Neuronal stem cell (in vitro differentiated cells): ENCODE measurements around the gene MKLN1.

ENCODE experiments used
- DNase-seq: peaks from one replicate; pipeline ENCODE4 v3.0.0-alpha.2; 2013; ENCODE audit warnings: low spot score
- H2AFZ ChIP-seq: one replicate; pipeline ENCODE4 v1.6.1; 2013; ENCODE audit warnings: mild to moderate bottlenecking, low read length, inconsistent platforms
- H2AK5ac ChIP-seq: 2 replicates; pipeline ENCODE4 v1.6.1; 2013; ENCODE audit warnings: low read depth, mild to moderate bottlenecking, inconsistent platforms, low read length, moderate library complexity, mixed read lengths
- H2BK120ac ChIP-seq: 2 replicates; pipeline ENCODE4 v1.6.1; 2013; ENCODE audit warnings: low read depth, mild to moderate bottlenecking, inconsistent platforms, low read length, moderate library complexity, mixed read lengths
- H2BK12ac ChIP-seq: one replicate; pipeline ENCODE4 v1.6.1; 2013; ENCODE audit warnings: low read length, inconsistent platforms
- H2BK15ac ChIP-seq: 2 replicates; pipeline ENCODE4 v1.6.1; 2013; ENCODE audit warnings: mild to moderate bottlenecking, low read length, inconsistent platforms, mixed read lengths
- H2BK5ac ChIP-seq: one replicate; pipeline ENCODE4 v1.6.1; 2013; ENCODE audit warnings: inconsistent platforms, mild to moderate bottlenecking, low read length, moderate library complexity
- H3K14ac ChIP-seq: one replicate; pipeline ENCODE4 v1.6.1; 2013; ENCODE audit warnings: low read length, inconsistent platforms
- H3K18ac ChIP-seq: 2 replicates; pipeline ENCODE4 v1.6.1; 2013; ENCODE audit warnings: low read length, inconsistent platforms
- H3K23ac ChIP-seq: 2 replicates; pipeline ENCODE4 v1.6.1; 2013; ENCODE audit warnings: low read depth, mild to moderate bottlenecking, mixed read lengths, low read length, inconsistent platforms; ENCODE audit not compliant: poor library complexity
- H3K27ac ChIP-seq: replicated peaks from 3 replicates; pipeline ENCODE4 v1.5.1; 2013; ENCODE audit warnings: low read length, inconsistent platforms
- H3K27me3 ChIP-seq, 3 experiments: 2 replicates each; pipeline ENCODE4 v1.6.1; 2013; ENCODE audit warnings: low read length in 3 of 3, mild to moderate bottlenecking in 2 of 3, inconsistent platforms in 1 of 3, low read depth in 1 of 3, mixed read lengths in 1 of 3, moderate library complexity in 1 of 3; ENCODE audit not compliant: control insufficient read depth in 3 of 3, insufficient read depth in 3 of 3
- H3K36me3 ChIP-seq, 2 donors: replicated peaks in 1 of 2; 2 replicates each; pipeline ENCODE4 v1.6.1; 2013; ENCODE audit warnings: low read length in 2 of 2; ENCODE audit not compliant: control insufficient read depth in 2 of 2, insufficient read depth in 2 of 2
- H3K4ac ChIP-seq: 2 replicates; pipeline ENCODE4 v1.6.1; 2013; ENCODE audit warnings: inconsistent platforms, mild to moderate bottlenecking, low read length, moderate library complexity
- H3K4me1 ChIP-seq, 2 donors: 1 replicate in 1 of 2; 2 replicates in 1 of 2; pipeline ENCODE4 v1.6.1; 2013; ENCODE audit warnings: low read length in 2 of 2, low read depth in 1 of 2; ENCODE audit not compliant: control insufficient read depth in 2 of 2, insufficient read depth in 1 of 2
- H3K4me2 ChIP-seq: one replicate; pipeline ENCODE4 v1.6.1; 2013; ENCODE audit warnings: mild to moderate bottlenecking, low read length, inconsistent platforms; ENCODE audit not compliant: insufficient read depth, poor library complexity, severe bottlenecking
- H3K4me3 ChIP-seq, 2 donors: 2 replicates each; pipeline ENCODE4 v1.5.1; 2013; ENCODE audit warnings: low read length in 2 of 2, mild to moderate bottlenecking in 2 of 2, inconsistent platforms in 1 of 2, moderate library complexity in 1 of 2
- H3K79me1 ChIP-seq: one replicate; pipeline ENCODE4 v1.6.1; 2013; ENCODE audit warnings: low read depth, mild to moderate bottlenecking, inconsistent platforms, low read length, moderate library complexity
- H3K9ac ChIP-seq: one replicate; pipeline ENCODE4 v1.6.1; 2013; ENCODE audit warnings: mild to moderate bottlenecking, low read depth, low read length, inconsistent platforms; ENCODE audit not compliant: poor library complexity
- H3K9me3 ChIP-seq, 2 donors: replicated peaks in 1 of 2; 2 replicates each; pipeline versions ENCODE3 to v1.6.1; 2013; ENCODE audit warnings: low read length in 2 of 2, mild to moderate bottlenecking in 2 of 2, inconsistent platforms in 1 of 2, low read depth in 1 of 2, mixed read lengths in 1 of 2, moderate library complexity in 1 of 2; ENCODE audit not compliant: control insufficient read depth in 2 of 2, insufficient read depth in 1 of 2
- H4K8ac ChIP-seq: one replicate; pipeline ENCODE4 v1.6.1; 2013; ENCODE audit warnings: low read depth, mild to moderate bottlenecking, inconsistent platforms, low read length, moderate library complexity
- H4K91ac ChIP-seq: one replicate; pipeline ENCODE4 v1.6.1; 2013; ENCODE audit warnings: low read length, low read depth, mild to moderate bottlenecking, inconsistent platforms; ENCODE audit not compliant: poor library complexity
- WGBS, 2 donors: extraction: QIAGEN DNeasy Blood & Tissue Kit; methylation state at CpG; one replicate each; pipeline ENCODE4 v1.1.7; 2013; ENCODE audit warnings: missing lambda C conversion rate in 2 of 2, mixed read lengths in 1 of 2; ENCODE audit not compliant: insufficient read length in 2 of 2, insufficient replicate concordance in 1 of 2; ENCODE audit errors: extremely low coverage in 2 of 2; 5-methylcytosine and 5-hydroxymethylcytosine counted together

Gene MKLN1

GRCh38 chr7:131357282-131357880 is 29.7 kb downstream of the MKLN1 start:
- H4K8ac ChIP-seq, result no peak overlapping the region
- no peak overlapping the region for H3K27ac ChIP-seq

GRCh38 chr7:131358636-131359035 is 31.0 kb downstream of the MKLN1 start:
- H3K9me3 ChIP-seq, result peaks cover 0 to 26% of the 10 kb centered on the region in 2 donors
- no peaks in the 10 kb centered on the region for H3K27me3 ChIP-seq
- H3K14ac ChIP-seq, result no peak overlapping the region
- H3K23ac ChIP-seq, result no peak overlapping the region
- H2BK120ac ChIP-seq, result no peak overlapping the region
- no CpG with 5 or more reads among the region's 3 CpGs for WGBS, 2 donors
- no peak overlapping the region for H2BK5ac ChIP-seq
- H3K4me2 ChIP-seq, result no peak overlapping the region
- H2BK12ac ChIP-seq, result no peak overlapping the region
- H3K36me3 ChIP-seq, result no peaks in the 10 kb centered on the region
- H3K18ac ChIP-seq, result no peak overlapping the region
- no peak for DNase-seq
- H2AFZ ChIP-seq, result no peak overlapping the region
- H2BK15ac ChIP-seq, result no peak overlapping the region
- peaks cover 2% of the 10 kb centered on the region for H3K79me1 ChIP-seq
- no peak overlapping the region for H2AK5ac ChIP-seq
- no peak overlapping the region for H4K8ac ChIP-seq
- no peak overlapping the region for H4K91ac ChIP-seq
- H3K4ac ChIP-seq, result no peak overlapping the region
- H3K4me1 ChIP-seq, result no peaks in the 10 kb centered on the region
- H3K4me3 ChIP-seq, result no peak overlapping the region
- H3K9ac ChIP-seq, result no peak overlapping the region
- no peak overlapping the region for H3K27ac ChIP-seq

More at GRCh38 chr7:131357282-131357880, 29.7 kb downstream of the MKLN1 start:
- H2AFZ ChIP-seq, result no peak overlapping the region
- peaks cover 0 to 28% of the 10 kb centered on the region in 2 donors for H3K9me3 ChIP-seq
- no peak overlapping the region for H2BK120ac ChIP-seq
- H2BK12ac ChIP-seq, result no peak overlapping the region
- H3K23ac ChIP-seq, result no peak overlapping the region
- H4K91ac ChIP-seq, result no peak overlapping the region
- H3K79me1 ChIP-seq, result peaks cover 2% of the 10 kb centered on the region
- no CpG with 5 or more reads among the region's 3 CpGs for WGBS, 2 donors
- no peak overlapping the region for H3K4me3 ChIP-seq
- H3K4me2 ChIP-seq, result no peak overlapping the region
- no peaks in the 10 kb centered on the region for H3K36me3 ChIP-seq
- H3K9ac ChIP-seq, result no peak overlapping the region
- no peak overlapping the region for H2AK5ac ChIP-seq
- H3K4ac ChIP-seq, result no peak overlapping the region
- H2BK5ac ChIP-seq, result no peak overlapping the region
- no peak overlapping the region for H3K18ac ChIP-seq
- H2BK15ac ChIP-seq, result no peak overlapping the region
- no peak overlapping the region for H3K14ac ChIP-seq
- DNase-seq, result no peak
- H3K4me1 ChIP-seq, result peaks cover 0 to 3% of the 10 kb centered on the region in 2 donors
- no peaks in the 10 kb centered on the region for H3K27me3 ChIP-seq

- no peak overlapping the region for H3K4ac ChIP-seq
- no peak overlapping the region for H2BK15ac ChIP-seq
- H2AFZ ChIP-seq, result no peak overlapping the region
- H3K4me2 ChIP-seq, result no peak overlapping the region
- H4K8ac ChIP-seq, result no peak overlapping the region
- no peaks in the 10 kb centered on the region for H3K36me3 ChIP-seq
- no peak overlapping the region for H3K9ac ChIP-seq
- H3K23ac ChIP-seq, result no peak overlapping the region
- peaks cover 0 to 28% of the 10 kb centered on the region in 2 donors for H3K9me3 ChIP-seq
- H2BK120ac ChIP-seq, result no peak overlapping the region
- no peak overlapping the region for H2BK12ac ChIP-seq
- no peak overlapping the region for H3K14ac ChIP-seq
- H2AK5ac ChIP-seq, result no peak overlapping the region
- H3K27me3 ChIP-seq, result no peaks in the 10 kb centered on the region
- H3K79me1 ChIP-seq, result peaks cover 2% of the 10 kb centered on the region
- no CpG with 5 or more reads among the region's 3 CpGs for WGBS, 2 donors
- no peaks in the 10 kb centered on the region for H3K4me1 ChIP-seq
- no peak overlapping the region for H2BK5ac ChIP-seq
- no peak overlapping the region for H3K27ac ChIP-seq
- DNase-seq, result no peak
- no peak overlapping the region for H3K4me3 ChIP-seq
- H3K18ac ChIP-seq, result no peak overlapping the region
- no peak overlapping the region for H4K91ac ChIP-seq
Observed at GRCh38 chr7:131359136-131359776, 31.6 kb downstream of the MKLN1 start.

- no peak overlapping the region for H3K14ac ChIP-seq
- H3K4me1 ChIP-seq, result no peaks in the 10 kb centered on the region
- H2BK15ac ChIP-seq, result no peak overlapping the region
- H2BK12ac ChIP-seq, result no peak overlapping the region
- no peak overlapping the region for H3K18ac ChIP-seq
- H3K27ac ChIP-seq, result no peak overlapping the region
- H4K8ac ChIP-seq, result no peak overlapping the region
- H3K27me3 ChIP-seq, result no peaks in the 10 kb centered on the region
- H2AFZ ChIP-seq, result no peak overlapping the region
- H3K36me3 ChIP-seq, result no peaks in the 10 kb centered on the region
- DNase-seq, result no peak
- no peak overlapping the region for H3K4me3 ChIP-seq
- H4K91ac ChIP-seq, result no peak overlapping the region
- no peak overlapping the region for H3K23ac ChIP-seq
- H2BK120ac ChIP-seq, result no peak overlapping the region
- no peak overlapping the region for H2AK5ac ChIP-seq
- H2BK5ac ChIP-seq, result no peak overlapping the region
- no peak overlapping the region for H3K4me2 ChIP-seq
- no CpG with 5 or more reads among the region's 2 CpGs for WGBS, 2 donors
- no peaks in the 10 kb centered on the region for H3K79me1 ChIP-seq
- no peak overlapping the region for H3K4ac ChIP-seq
- no peak overlapping the region for H3K9ac ChIP-seq
- H3K9me3 ChIP-seq, result peaks cover 0 to 32% of the 10 kb centered on the region in 2 donors
Observed at GRCh38 chr7:131363719-131364118, 36.0 kb downstream of the MKLN1 start.
